NT2/D1 (cell line): Measurements from ENCODE around the gene QRICH1.

Experiments
- DNase-seq: peaks from one replicate; pipeline ENCODE4 v3.0.0-alpha.2; 2011; ENCODE audit warnings: low read depth, low spot score
- H3K27me3 ChIP-seq: 2 replicates; pipeline ENCODE4 v1.6.0; 2011; ENCODE audit warnings: mild to moderate bottlenecking; ENCODE audit not compliant: insufficient read length, insufficient read depth
- H3K36me3 ChIP-seq: 2 replicates; pipeline ENCODE4 v1.6.1; 2011; ENCODE audit warnings: mild to moderate bottlenecking, low read length, mixed read lengths; ENCODE audit not compliant: insufficient read depth, insufficient read length
- H3K4me1 ChIP-seq: 2 replicates; pipeline ENCODE4 v1.5.1; 2011; ENCODE audit not compliant: insufficient read depth, insufficient read length
- H3K4me3 ChIP-seq: 2 replicates; pipeline ENCODE4 v1.5.1; 2011; ENCODE audit warnings: low read depth; ENCODE audit not compliant: insufficient read length
- H3K9ac ChIP-seq: 2 replicates; pipeline ENCODE4 v1.6.0; 2011; ENCODE audit warnings: low read depth; ENCODE audit not compliant: insufficient read length
- H3K9me3 ChIP-seq: 2 replicates; pipeline ENCODE4 v1.5.1; 2011; ENCODE audit warnings: mild to moderate bottlenecking, low read length; ENCODE audit not compliant: insufficient read depth
- SUZ12 ChIP-seq: IDR thresholded peaks from 2 replicates; pipeline ENCODE4 v1.6.1; 2011; ENCODE audit not compliant: insufficient read length, insufficient read depth; ENCODE audit errors: extremely low read depth
- YY1 ChIP-seq: IDR thresholded peaks from 2 replicates; pipeline ENCODE4 v1.6.1; 2011; ENCODE audit not compliant: insufficient read length, insufficient read depth
- ZNF274 ChIP-seq: IDR thresholded peaks from 2 replicates; pipeline ENCODE4 v1.6.1; 2011; ENCODE audit warnings: mild to moderate bottlenecking, low read depth, low read length

Gene QRICH1

GRCh38 chr3:49093853-49094767 lies at the start of gene QRICH1:
TSS of gene QRICH1 (minus strand) at chr3:49094071. CDS start at chr3:49077017, 17,054 bp downstream.
- Histone ChIP-seq H3K4me1 (peaks cover 3% of the 10 kb centered on the region), H3K36me3 (peaks cover 53% of the 10 kb centered on the region), H3K27me3 (no peaks in the 10 kb centered on the region), H3K9me3 (no peaks in the 10 kb centered on the region), H3K9ac (peak within 1 kb of the TSS; percentile 98), H3K4me3 (peak within 1 kb of the TSS; percentile 89)
- DNase-seq, result peak; percentile 96
- TF ChIP-seq SUZ12 (no peak), YY1 (peak; percentile 84)

- DNase-seq, result no peak
- Histone ChIP-seq H3K27me3 (peaks cover 3% of the 10 kb centered on the region), H3K9ac (no peak overlapping the region), H3K4me1 (no peaks in the 10 kb centered on the region), H3K4me3 (no peak overlapping the region), H3K36me3 (no peaks in the 10 kb centered on the region), H3K9me3 (peaks cover 28% of the 10 kb centered on the region; the same call in 1 of the 2 replicates)
- TF ChIP-seq ZNF274, result no peak
- no peak for TF ChIP-seq SUZ12
- no peak for TF ChIP-seq YY1
Observed at GRCh38 chr3:49140080-49140479, 46.2 kb upstream of the QRICH1 start.

- Histone ChIP-seq H3K36me3 (peaks cover 17% of the 10 kb centered on the region), H3K27me3 (peaks cover 3% of the 10 kb centered on the region), H3K9me3 (peaks cover 3% of the 10 kb centered on the region; the same call in 1 of the 2 replicates), H3K4me3 (no peak overlapping the region), H3K9ac (no peak overlapping the region), H3K4me1 (peaks cover 19% of the 10 kb centered on the region)
- TF ChIP-seq YY1 (no peak), ZNF274 (no peak), SUZ12 (no peak)
- no peak for DNase-seq
Observed at GRCh38 chr3:49135499-49135898, 41.6 kb upstream of the QRICH1 start.

DNA sequence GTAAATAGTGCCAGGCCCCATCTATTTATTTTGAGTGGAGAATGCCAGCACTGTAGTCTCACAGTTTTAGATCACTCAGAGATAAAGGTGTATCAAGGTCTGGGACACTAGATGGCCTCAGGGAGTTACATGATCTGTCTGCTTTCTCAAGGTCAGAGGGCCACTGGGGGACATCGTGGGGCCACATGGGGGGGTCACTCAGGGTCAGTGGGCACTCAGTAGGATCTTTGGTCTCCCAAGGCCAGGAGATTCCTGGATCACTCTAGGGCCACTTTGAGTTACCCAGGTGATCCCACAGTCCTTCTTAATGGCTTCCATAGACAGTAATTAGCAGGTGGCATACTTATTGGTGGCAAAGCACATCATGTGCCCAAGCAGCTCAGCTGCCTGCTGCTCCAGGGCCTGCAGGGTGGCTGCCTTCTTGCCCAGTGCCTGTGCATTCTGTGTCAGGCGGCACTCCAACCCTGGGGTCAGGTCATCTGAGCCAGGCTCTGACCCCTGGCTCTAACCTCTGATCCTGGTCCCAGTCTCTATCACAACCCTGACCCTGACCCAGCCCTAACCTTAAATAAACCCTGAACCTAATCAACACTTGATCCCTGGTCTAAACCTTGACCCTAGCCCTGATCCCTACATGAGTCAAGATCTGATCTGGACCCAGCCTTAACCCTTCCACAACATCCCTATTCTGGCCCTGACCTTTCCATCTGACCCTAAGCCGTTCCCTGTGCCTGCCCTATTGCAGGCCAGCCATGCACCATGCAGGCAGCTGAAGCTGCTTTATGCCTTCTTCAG lies 40.8 kb upstream of the QRICH1 start:
- Histone ChIP-seq H3K36me3 (peaks cover 26% of the 10 kb centered on the region), H3K9ac (no peak overlapping the region), H3K4me1 (peaks cover 19% of the 10 kb centered on the region), H3K27me3 (peaks cover 3% of the 10 kb centered on the region), H3K4me3 (no peak overlapping the region), H3K9me3 (no peaks in the 10 kb centered on the region)
- no peak for TF ChIP-seq ZNF274
- no peak for DNase-seq

DNA sequence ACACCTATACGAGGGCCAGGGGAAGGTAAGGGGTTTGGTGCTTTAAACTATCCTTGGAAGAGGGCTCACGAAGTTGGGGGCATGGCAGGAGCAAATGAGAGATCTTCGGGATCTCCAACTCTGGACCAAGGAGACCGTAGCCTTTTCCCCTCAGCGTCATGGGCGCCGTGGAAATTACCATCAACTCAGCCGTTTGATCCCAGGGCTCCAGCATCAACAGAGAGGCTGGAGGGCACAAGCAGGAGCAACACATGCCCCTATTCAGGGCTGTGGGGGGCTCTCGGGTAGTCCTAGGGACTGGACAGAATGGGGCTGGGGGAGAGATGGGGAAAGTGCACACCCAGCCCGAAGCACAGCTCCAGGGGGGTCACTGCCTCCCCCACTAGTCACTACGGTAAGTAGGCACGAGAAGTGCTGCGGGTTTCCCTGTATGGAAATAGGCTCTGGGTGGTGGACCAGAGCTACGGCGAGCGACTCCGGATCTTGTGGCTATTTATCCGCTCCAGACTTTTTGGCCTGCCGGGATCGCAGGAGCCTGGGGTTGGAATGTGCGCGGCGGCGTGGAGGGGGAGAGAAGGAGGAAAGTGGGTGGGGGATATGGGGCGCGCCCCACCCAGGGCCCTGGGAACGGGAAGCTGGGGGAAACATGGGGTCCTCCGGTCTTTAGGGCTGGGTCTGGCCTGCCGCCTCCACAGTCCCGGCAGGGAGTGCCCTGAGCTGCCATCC lies 39.5 kb upstream of the QRICH1 start:
- H3K9me3 ChIP-seq, result no peaks in the 10 kb centered on the region
- peak; percentile 79 for DNase-seq
- peaks cover 38% of the 10 kb centered on the region for H3K36me3 ChIP-seq
- peaks cover 19% of the 10 kb centered on the region for H3K4me1 ChIP-seq
- TF ChIP-seq ZNF274, result no peak
- TF ChIP-seq YY1, result no peak
- no peak for TF ChIP-seq SUZ12
- peaks cover 3% of the 10 kb centered on the region for H3K27me3 ChIP-seq
- H3K4me3 ChIP-seq, result peak overlapping the region; percentile 75
- peak overlapping the region; percentile 84 for H3K9ac ChIP-seq

GRCh38 chr3:49132437-49133225 lies 38.8 kb upstream of the QRICH1 start, which contains the start of gene LAMB2:
TSS of gene LAMB2 (minus strand) at chr3:49133050. CDS start at chr3:49132867, 183 bp downstream.
- peak; percentile 80 for DNase-seq
- H3K9me3 ChIP-seq, result no peaks in the 10 kb centered on the region
- H3K4me1 ChIP-seq, result peaks cover 19% of the 10 kb centered on the region
- no peaks in the 10 kb centered on the region for H3K27me3 ChIP-seq
- peak within 1 kb of the TSS; percentile 84 for H3K9ac ChIP-seq
- TF ChIP-seq ZNF274 (no peak), SUZ12 (no peak), YY1 (no peak)
- H3K4me3 ChIP-seq, result peak within 1 kb of the TSS; percentile 75
- peaks cover 44% of the 10 kb centered on the region for H3K36me3 ChIP-seq
